GM12878 (cell line): ENCODE data around the gene ZSCAN9. TPM values are rescaled to one million over a fixed set of nuclear protein-coding genes. Genes with fewer than 3 reads are reported as not detected.

Experiments used
- ATAC-seq: fragments of 200-7000 bp; cut with Tn5 transposase; 3 replicates; pipeline ENCODE4 v1.9.1; 2020; ENCODE audit warnings: mild to moderate bottlenecking, moderate library complexity
- Bru-seq: library from RNA; stranded (reverse); fragments of 400-500 nt; gene quantifications from one replicate; lab custom pipeline; 2021; lab: Mats Ljungman, UMichigan
- BruChase-seq, 2 experiments: library from RNA; stranded (reverse); fragments of 400-500 nt; gene quantifications; one replicate each; lab custom pipeline; 2021; lab: Mats Ljungman, UMichigan
- BruUV-seq: library from RNA; stranded (reverse); fragments of 400-500 nt; replicated peaks from 2 replicates; lab custom pipeline; 2021; lab: Mats Ljungman, UMichigan
- CTCF ChIA-PET: fragments of 300-600 bp; sonication (Branson Sonifier 250); formaldehyde crosslinking; extraction: SDS; loops from one replicate; lab custom pipeline; 2021; ENCODE audit warnings: inconsistent platforms; lab: Yijun Ruan, JAX
- POLR2A ChIA-PET: fragments of 350-600 bp; formaldehyde crosslinking; extraction: SDS; loops from one replicate; lab custom pipeline; 2021; ENCODE audit warnings: inconsistent platforms; lab: Charles Lee
- RAD21 ChIA-PET: fragments of 300-600 bp; sonication (Branson Sonifier 250); formaldehyde crosslinking; loops from one replicate; lab custom pipeline; 2023; ENCODE audit warnings: antibody characterized with exemption; ENCODE audit not compliant: unreplicated experiment; lab: Charles Lee
- SMC1A ChIA-PET: fragments of 300-600 bp; sonication (Branson Sonifier 250); formaldehyde crosslinking; loops from one replicate; lab custom pipeline; 2023; ENCODE audit not compliant: unreplicated experiment, uncharacterized antibody; lab: Charles Lee
- DNase-seq: peaks from one replicate; pipeline ENCODE4 v3.0.0-alpha.2; 2011; ENCODE audit warnings: low read depth, low spot score
- FAIRE-seq: peaks from 3 replicates; lab custom pipeline; 2011; peaks lifted over from hg19 to GRCh38; lab: Jason Lieb, UNC
- H2AFZ ChIP-seq: 2 replicates; pipeline ENCODE4 v1.6.0; 2011; ENCODE audit warnings: low read depth, low read length, control low read depth; ENCODE audit not compliant: control insufficient read depth
- H3K27ac ChIP-seq: 2 replicates; pipeline ENCODE4 v1.5.1; 2011; ENCODE audit warnings: control low read depth; ENCODE audit not compliant: control insufficient read depth, insufficient read depth
- H3K27me3 ChIP-seq, 2 experiments: replicated peaks in 1 of 2; 2 replicates each; pipeline versions ENCODE4 v1.6.0 to v1.6.1; 2011; ENCODE audit warnings: low read length in 1 of 2; ENCODE audit not compliant: control insufficient read depth in 2 of 2, insufficient read depth in 2 of 2
- H3K36me3 ChIP-seq, 2 experiments: 2 replicates each; pipeline ENCODE4 v1.5.1; 2011; ENCODE audit warnings: low read length in 1 of 2; ENCODE audit not compliant: control insufficient read depth in 2 of 2, insufficient read depth in 2 of 2
- H3K4me1 ChIP-seq: 2 replicates; pipeline ENCODE4 v1.6.1; 2011; ENCODE audit warnings: mild to moderate bottlenecking, low read length, moderate library complexity, mixed read lengths; ENCODE audit not compliant: control insufficient read depth, insufficient read depth
- H3K4me2 ChIP-seq: 2 replicates; pipeline ENCODE4 v1.6.0; 2011; ENCODE audit warnings: control low read depth; ENCODE audit not compliant: control insufficient read depth, insufficient read depth
- H3K4me3 ChIP-seq: fragments of 200-600 bp; sonication (generic); 2 replicates; pipeline ENCODE4 v1.5.1; 2016
- H3K79me2 ChIP-seq: 2 replicates; pipeline ENCODE4 v1.6.0; 2011; ENCODE audit warnings: low read length; ENCODE audit not compliant: control insufficient read depth, insufficient read depth
- H3K9ac ChIP-seq: 2 replicates; pipeline ENCODE4 v1.8.0; 2011; ENCODE audit warnings: low read length, control low read depth, mixed read lengths; ENCODE audit not compliant: control insufficient read depth, insufficient read depth
- H3K9me3 ChIP-seq: replicated peaks from 3 replicates; pipeline ENCODE4 v1.5.1; 2011; ENCODE audit warnings: mild to moderate bottlenecking, low read length; ENCODE audit not compliant: control insufficient read depth, insufficient read depth
- H4K20me1 ChIP-seq: 2 replicates; pipeline ENCODE4 v1.6.0; 2011; ENCODE audit not compliant: control insufficient read depth, insufficient read depth
- BCLAF1 ChIP-seq: fragments of 450-650 bp; IDR thresholded peaks from 2 replicates; pipeline ENCODE4 v1.6.1; 2017; ENCODE audit warnings: antibody characterized with exemption, mild to moderate bottlenecking, moderate library complexity
- SMAD5 ChIP-seq: IDR thresholded peaks from 2 replicates; pipeline ENCODE4 v1.6.1; 2016; ENCODE audit warnings: antibody characterized with exemption, low read depth
- USF2 ChIP-seq: IDR thresholded peaks from 2 replicates; pipeline ENCODE4 v1.6.1; 2011; ENCODE audit warnings: low read depth, low read length, improper control_type of control experiment, borderline replicate concordance
- ZNF687 ChIP-seq: fragments of 450-650 bp; IDR thresholded peaks from 2 replicates; pipeline ENCODE4 v1.6.1; 2017; ENCODE audit warnings: mild to moderate bottlenecking, moderate library complexity
- WGBS: methylation state at CpG from one replicate; pipeline ENCODE4 v1.1.6; 2016; ENCODE audit warnings: low lambda C conversion rate; ENCODE audit not compliant: insufficient replicate concordance, insufficient coverage; ENCODE audit errors: missing lambda C conversion rate; 5-methylcytosine and 5-hydroxymethylcytosine counted together
- in situ Hi-C: fragments of 300-500 bp; cut with MboI; formaldehyde crosslinking; loops from 9 replicates; pipeline ENCODE4 v1.14.3; 2018; ENCODE audit warnings: mixed read lengths
- intact Hi-C: fragments of 100-400 bp; cut with micrococcal nuclease; formaldehyde crosslinking; loops from one replicate; pipeline ENCODE4 v1.14.2; 2022; ENCODE audit not compliant: unreplicated experiment
- long read RNA-seq, 2 experiments: library from polyadenylated mRNA; unstranded; transcript quantifications; one replicate each; pipeline ENCODE4 v2.0.0, GENCODE V29; 2019 to 2020
- polyA minus RNA-seq, 3 experiments: library from RNA; depleted of rRNA, polyadenylated mRNA; stranded (reverse); fragments of >200 nt; gene quantifications; 2 replicates each; pipeline ENCODE4 v1.2.3, GENCODE V29; 2011
- polyA plus RNA-seq, 11 experiments: library from polyadenylated mRNA; depleted of rRNA in 4 of 11; unstranded in 6 of 11; stranded (reverse) in 5 of 11; fragments of >200 nt; fragmentation: Nextera tagmentation in 4 of 11; fragmentation: Illumina TruSeq in 1 of 11; extraction: Ambion mirVana in 4 of 11; extraction: Trizol in 1 of 11; gene quantifications; 1 replicate in 1 of 11; 2 replicates in 10 of 11; pipeline versions ENCODE4 v1.2.1 to v1.2.3, GENCODE V29; 2011 to 2016; ENCODE audit warnings: inconsistent platforms in 2 of 11, missing spikeins in 2 of 11, low read depth in 1 of 11
- total RNA-seq, 4 experiments: library from RNA; depleted of rRNA in 3 of 4; stranded (reverse); fragments of >200 nt in 3 of 4; fragmentation: Illumina TruSeq in 1 of 4; extraction: Trizol in 1 of 4; gene quantifications; 2 replicates each; pipeline versions ENCODE4 v1.2.1 to v1.2.3, GENCODE V29; 2013 to 2021
- TF ChIP-seq, protein P1 (sequence below): fragments of 450-650 bp; IDR thresholded peaks from 2 replicates; pipeline ENCODE4 v1.6.1; 2017; ENCODE audit warnings: mild to moderate bottlenecking, low read depth, inconsistent platforms; ENCODE audit not compliant: poor library complexity, severe bottlenecking

ZSCAN9 gene
- 57.9 and 64.7 TPM in 2 replicates for total RNA-seq (2013; cell fraction: nucleolus; rRNA removed)
- total RNA-seq (2014; rRNA removed): 17.8 and 20.9 TPM in 2 replicates
- 22.6 and 23.4 TPM in 2 replicates for total RNA-seq (2014; rRNA removed; fragmentation: Illumina TruSeq; extraction: Trizol)
- total RNA-seq (2021): 16.6 and 17.0 TPM in 2 replicates
- 8.5 TPM for polyA plus RNA-seq (2011; ENCODE audit: low read depth)
- polyA plus RNA-seq (2011; rRNA removed): 28.7 and 29.2 TPM in 2 replicates
- 16.7 and 18.9 TPM in 2 replicates for polyA plus RNA-seq (2011; cell fraction: cytosol; rRNA removed)
- 26.2 and 30.2 TPM in 2 replicates for polyA plus RNA-seq (2011; cell fraction: nucleus; rRNA removed)
- 7.0 and 9.1 TPM in 2 replicates for polyA plus RNA-seq (2012)
- polyA plus RNA-seq (2014; fragmentation: Illumina TruSeq; extraction: Trizol): 22.8 and 25.3 TPM in 2 replicates
- polyA plus RNA-seq (2014; fragmentation: Nextera tagmentation; extraction: Ambion mirVana): 10 to 100 TPM; 10.2 to 12.4 TPM
- 16.9 and 22.5 TPM in 2 replicates for polyA plus RNA-seq (2014; rRNA removed)
- 10 to 100 TPM in 1 of 2 experiments, 1 to 10 TPM in 1; 8.1 to 10.4 TPM for polyA plus RNA-seq (2016; fragmentation: Nextera tagmentation; extraction: Ambion mirVana)
- polyA minus RNA-seq (2011; rRNA and poly(A)+ RNA removed): 28.9 and 32.7 TPM in 2 replicates
- 3.6 and 3.9 TPM in 2 replicates for polyA minus RNA-seq (2011; cell fraction: cytosol; rRNA and poly(A)+ RNA removed)
- polyA minus RNA-seq (2011; cell fraction: nucleus; rRNA and poly(A)+ RNA removed): 27.8 and 40.8 TPM in 2 replicates
- percentile 95 among the genes with signal in this experiment for Bru-seq, nascent RNA
- percentile 88 among the genes with signal in this experiment for BruChase-seq, experiment 1, labeled RNA remaining after a 6-hour chase
- BruChase-seq, experiment 2, labeled RNA remaining after a 2-hour chase: percentile 95 among the genes with signal in this experiment
- long read RNA-seq, experiment 1, partial matches to known transcripts: 3 of 11 reads
- long read RNA-seq, experiment 1, other reads (novel, unspliced or antisense): 1 of 11 reads
- long read RNA-seq, experiment 2, transcript ZSCAN9-204 (3 exons, 2,062 nt): major isoform, 47 of 113 reads
- long read RNA-seq, experiment 2, transcript ZSCAN9-201 (4 exons, 1,621 nt): minor isoform, 23 of 113 reads
- long read RNA-seq, experiment 2, transcript ZSCAN9-207 (4 exons, 1,601 nt): minor isoform, 9 of 113 reads
- long read RNA-seq, experiment 2, partial matches to known transcripts: 13 of 113 reads
- long read RNA-seq, experiment 2, other reads (novel, unspliced or antisense): 17 of 113 reads

GRCh38 chr6:28225056-28225834 lies at the start of gene ZSCAN9:
Gene ZSCAN9 (plus strand): TSS chr6:28225275. CDS start chr6:28227085, 1,810 bp downstream.
- intact Hi-C loops: loop anchor here (1.0 to 5.0 kb wide), 3 partner anchors 27 to 127 kb away; partner anchors contain the start of genes ZKSCAN4 and ZKSCAN8
- WGBS: under 1% methylated on average over 43 of the region's 45 CpGs
- peak within 1 kb of the TSS; percentile 73 for H3K27ac ChIP-seq
- in situ Hi-C loops: no loop called here
- H4K20me1 ChIP-seq: no peaks in the 10 kb centered on the region
- peaks cover 15% of the 10 kb centered on the region for H3K79me2 ChIP-seq
- ChIA-PET CTCF (no interaction called here), POLR2A (no interaction called here), RAD21 (no interaction called here), SMC1A (interaction anchor here (3.4 kb wide), 1 partner anchor 42 kb away, joined by 17 read pairs; the partner anchor contains the start of gene ZSCAN26)
- H3K27me3 ChIP-seq: no peaks in the 10 kb centered on the region
- TSS peak; percentile 76 for BruUV-seq
- H3K4me2 ChIP-seq: peak within 1 kb of the TSS; percentile 87
- ATAC-seq: peak; percentile 98
- peak; percentile 81 for FAIRE-seq
- H2AFZ ChIP-seq: peak within 1 kb of the TSS; percentile 88
- peak within 1 kb of the TSS; percentile 89 for H3K4me3 ChIP-seq
- DNase-seq: peak; percentile 44
- H3K9ac ChIP-seq: peak within 1 kb of the TSS; percentile 84
- no peaks in the 10 kb centered on the region; the same call in 2 of the 3 replicates for H3K9me3 ChIP-seq
- peaks cover 0 to 4% of the 10 kb centered on the region in 2 experiments; a peak in 2 of 4 replicates for H3K36me3 ChIP-seq
- H3K4me1 ChIP-seq: no peaks in the 10 kb centered on the region
- TF ChIP-seq ZNF687: peak; percentile 71
- TF ChIP-seq, protein P1, sequence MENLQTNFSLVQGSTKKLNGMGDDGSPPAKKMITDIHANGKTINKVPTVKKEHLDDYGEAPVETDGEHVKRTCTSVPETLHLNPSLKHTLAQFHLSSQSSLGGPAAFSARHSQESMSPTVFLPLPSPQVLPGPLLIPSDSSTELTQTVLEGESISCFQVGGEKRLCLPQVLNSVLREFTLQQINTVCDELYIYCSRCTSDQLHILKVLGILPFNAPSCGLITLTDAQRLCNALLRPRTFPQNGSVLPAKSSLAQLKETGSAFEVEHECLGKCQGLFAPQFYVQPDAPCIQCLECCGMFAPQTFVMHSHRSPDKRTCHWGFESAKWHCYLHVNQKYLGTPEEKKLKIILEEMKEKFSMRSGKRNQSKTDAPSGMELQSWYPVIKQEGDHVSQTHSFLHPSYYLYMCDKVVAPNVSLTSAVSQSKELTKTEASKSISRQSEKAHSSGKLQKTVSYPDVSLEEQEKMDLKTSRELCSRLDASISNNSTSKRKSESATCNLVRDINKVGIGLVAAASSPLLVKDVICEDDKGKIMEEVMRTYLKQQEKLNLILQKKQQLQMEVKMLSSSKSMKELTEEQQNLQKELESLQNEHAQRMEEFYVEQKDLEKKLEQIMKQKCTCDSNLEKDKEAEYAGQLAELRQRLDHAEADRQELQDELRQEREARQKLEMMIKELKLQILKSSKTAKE: peak; percentile 78
- TF ChIP-seq SMAD5: peak; percentile 77
- no peak for TF ChIP-seq BCLAF1
- no peak for TF ChIP-seq USF2
